GM19395 (cell line): ENCODE measurements around the gene SERPINE1.
A peak's percentile ranks its signal among the peaks of the same experiment; 100 is the strongest.

Experiments used
- ATAC-seq: cut with Tn5 transposase; IDR thresholded peaks from one replicate; pipeline ENCODE4 v1.9.1; 2021; ENCODE audit warnings: mild to moderate bottlenecking, moderate library complexity; ENCODE audit not compliant: unreplicated experiment

SERPINE1 gene

GRCh38 chr7:101151908-101152651 is 25.2 kb downstream of the SERPINE1 start:
- no peak for ATAC-seq

GRCh38 chr7:101153969-101154692 is 27.2 kb downstream of the SERPINE1 start, which contains the start of gene AP1S1:
TSS of gene AP1S1 (plus strand) at chr7:101154476. CDS start at chr7:101154515, 39 bp downstream.
- peak; percentile 78 for ATAC-seq

DNA sequence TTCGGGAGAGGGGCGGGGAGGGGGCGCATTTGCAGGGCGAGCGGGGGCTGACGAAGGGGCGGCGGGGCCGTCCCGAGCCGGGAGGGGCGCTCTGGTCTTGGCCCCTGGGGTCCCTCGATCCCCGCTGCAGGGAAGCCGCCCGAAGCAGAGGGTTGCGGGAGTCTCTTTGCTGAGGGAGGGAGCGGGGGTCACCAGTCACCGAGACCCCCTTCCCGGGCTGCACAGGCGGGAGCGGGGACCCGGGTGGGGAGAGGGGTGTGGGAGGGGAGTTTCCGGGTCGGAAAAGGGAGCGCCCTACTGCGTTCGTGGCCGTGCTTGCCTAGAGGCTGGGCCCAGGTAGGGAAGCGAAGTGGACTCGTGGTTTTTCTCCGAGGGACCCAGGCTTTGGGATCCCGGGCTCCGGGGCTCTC is 27.8 kb downstream of the SERPINE1 start:
- ATAC-seq = no peak

DNA sequence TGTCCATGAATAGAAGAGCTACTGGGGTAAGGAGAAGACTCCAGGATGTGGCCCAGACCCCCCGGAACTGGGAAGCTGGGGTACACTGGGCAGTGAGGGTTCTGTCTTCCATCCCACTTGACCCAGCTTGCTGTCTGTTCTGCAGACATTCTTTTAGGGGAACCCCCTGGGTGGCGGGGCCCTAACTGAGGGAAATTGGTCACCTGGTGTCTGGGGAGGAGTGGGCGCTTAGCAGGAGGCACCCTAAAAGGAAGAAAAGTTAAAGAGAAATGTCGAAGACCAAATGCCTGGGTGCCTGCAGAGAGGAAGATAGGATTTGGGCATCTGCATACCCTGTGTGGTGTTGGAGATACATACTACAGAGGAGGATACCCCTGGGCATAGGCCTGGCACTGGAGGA is 28.4 kb downstream of the SERPINE1 start:
- ATAC-seq = no peak

DNA sequence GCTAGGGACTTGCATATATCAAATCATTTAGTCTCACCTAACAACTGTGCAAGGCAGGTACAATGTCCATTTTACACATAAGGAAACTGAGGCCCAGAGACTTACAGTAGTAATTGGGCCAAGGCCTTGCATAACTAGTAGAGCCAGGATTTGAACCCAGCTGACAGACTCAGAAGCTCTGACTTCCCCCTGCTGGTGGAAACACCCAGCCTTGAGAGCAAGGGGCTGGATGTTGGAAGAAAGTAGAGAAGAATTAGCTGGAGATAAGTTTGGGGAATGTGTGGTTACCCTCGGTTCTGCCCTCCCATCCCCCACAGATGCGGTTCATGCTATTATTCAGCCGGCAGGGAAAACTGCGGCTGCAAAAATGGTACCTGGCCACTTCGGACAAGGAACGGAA is 29.4 kb downstream of the SERPINE1 start:
- no peak for ATAC-seq

DNA sequence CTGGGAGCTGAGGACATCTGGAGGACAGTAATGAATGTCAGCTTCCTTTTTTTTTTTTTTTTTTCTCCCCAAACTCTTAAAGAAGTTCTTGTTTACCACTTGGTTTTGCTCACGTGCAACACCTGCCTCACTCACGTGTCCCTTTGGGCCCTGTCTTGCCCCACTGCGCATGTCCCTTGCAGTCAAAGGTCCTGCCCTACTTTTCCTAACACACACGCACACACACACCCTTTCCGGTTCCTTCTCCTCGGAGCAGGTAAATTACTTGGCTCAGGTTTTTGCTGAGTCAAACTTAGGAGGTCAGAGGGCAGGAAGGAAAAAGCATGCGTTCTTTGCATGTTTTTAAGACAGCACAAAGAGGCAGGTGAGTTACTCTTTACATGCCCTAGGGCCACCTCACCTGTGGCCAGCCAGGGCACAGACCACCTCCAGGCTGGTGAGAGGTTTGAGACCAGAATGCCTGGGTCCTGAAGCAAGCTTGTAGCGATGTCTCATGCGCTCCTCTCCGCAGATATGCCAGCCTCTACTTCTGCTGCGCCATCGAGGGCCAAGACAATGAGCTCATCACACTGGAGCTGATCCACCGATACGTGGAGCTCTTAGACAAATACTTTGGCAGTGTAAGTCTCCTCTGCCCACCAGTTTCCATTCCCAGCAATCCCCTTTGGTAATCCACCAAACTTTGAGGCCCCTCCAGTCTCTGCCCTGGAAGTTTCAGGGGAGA is 30.1 kb downstream of the SERPINE1 start:
- ATAC-seq = no peak

- ATAC-seq = no peak
Measured at GRCh38 chr7:101159696-101160674, 33.1 kb downstream of the SERPINE1 start.

- ATAC-seq = no peak
Measured at GRCh38 chr7:101160910-101161309, 34.0 kb downstream of the SERPINE1 start.

- no peak for ATAC-seq
Measured at GRCh38 chr7:101161692-101162471, 35.0 kb downstream of the SERPINE1 start.

GRCh38 chr7:101162551-101163278 is 35.8 kb downstream of the SERPINE1 start:
- no peak for ATAC-seq

DNA sequence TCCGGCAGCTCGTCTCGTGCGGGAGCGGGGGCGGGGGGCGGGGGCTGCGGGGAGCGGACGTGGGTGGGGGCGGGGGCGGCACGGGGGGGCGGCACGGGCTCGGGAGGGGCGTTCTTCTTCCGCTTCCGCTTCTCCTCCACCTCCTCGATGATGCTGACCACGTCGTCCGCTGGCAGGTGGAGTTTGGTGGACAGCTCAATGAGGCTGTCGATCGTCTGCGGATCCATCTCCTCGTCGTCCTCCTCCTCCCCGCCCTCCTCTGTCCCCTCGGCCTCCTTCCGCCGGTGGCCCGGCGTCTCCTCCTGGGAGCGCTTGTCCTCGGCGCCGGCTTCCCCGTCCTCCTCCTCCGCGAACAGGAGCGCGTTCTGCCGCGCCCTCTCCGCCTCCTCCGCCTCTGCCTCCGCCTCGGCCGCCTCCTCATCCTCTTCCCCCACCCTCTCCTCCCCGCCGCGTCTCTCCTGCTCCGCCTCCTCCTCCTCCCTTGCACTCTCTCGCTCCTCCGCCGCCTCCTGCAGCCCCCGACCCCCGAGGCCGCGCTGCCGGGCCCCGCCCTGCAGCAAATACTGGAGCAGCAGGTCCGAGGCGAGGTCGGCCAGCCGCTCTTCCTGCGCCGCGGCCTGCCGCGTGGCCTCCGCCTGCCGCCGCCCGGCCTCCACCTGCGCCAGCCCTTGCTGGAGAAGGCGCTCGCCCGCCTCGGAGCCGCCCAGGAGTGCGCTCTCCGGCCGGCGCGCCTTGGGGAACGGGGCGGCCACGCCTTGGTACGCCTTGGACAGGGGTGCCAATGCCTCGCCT is 36.6 kb downstream of the SERPINE1 start:
- no peak for ATAC-seq

DNA sequence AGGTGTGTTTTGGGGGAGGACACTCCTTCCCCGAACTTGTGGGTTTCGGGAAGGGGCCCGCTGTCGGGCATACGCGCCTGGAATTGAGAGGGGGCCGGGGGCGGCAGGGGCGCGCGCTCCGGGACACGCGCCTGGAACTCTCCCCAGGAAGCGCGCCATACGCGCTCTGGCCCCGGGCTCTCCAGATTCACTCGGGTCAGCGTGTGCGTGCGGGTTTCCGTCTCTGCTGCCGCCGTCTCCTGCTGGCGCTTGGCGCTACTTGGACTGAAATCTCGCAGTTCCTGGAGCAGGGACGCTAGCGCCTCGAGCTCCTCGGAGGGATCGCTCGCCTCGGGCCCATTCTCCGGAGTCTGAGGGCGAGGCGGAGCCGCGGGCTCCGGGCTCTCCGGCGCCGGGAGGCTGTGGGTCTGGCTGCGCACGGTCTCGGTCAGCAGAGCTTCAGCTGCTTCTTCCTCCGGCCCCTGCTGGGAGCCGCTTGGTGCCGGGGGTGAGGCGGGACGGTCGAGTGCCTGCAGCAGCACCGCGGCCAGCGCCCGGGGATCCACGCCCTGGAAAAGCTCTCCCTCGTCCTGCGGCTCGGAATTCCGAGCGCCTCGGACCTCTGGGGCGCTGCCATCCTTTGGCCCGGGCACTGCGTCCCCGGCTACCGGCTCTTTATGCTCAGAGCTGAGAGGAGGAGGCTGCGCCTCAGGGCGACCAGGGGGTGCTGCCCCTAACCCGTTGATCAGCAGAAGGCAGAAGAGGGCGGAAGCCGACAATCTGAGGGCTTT is 37.4 kb downstream of the SERPINE1 start:
- no peak for ATAC-seq

DNA sequence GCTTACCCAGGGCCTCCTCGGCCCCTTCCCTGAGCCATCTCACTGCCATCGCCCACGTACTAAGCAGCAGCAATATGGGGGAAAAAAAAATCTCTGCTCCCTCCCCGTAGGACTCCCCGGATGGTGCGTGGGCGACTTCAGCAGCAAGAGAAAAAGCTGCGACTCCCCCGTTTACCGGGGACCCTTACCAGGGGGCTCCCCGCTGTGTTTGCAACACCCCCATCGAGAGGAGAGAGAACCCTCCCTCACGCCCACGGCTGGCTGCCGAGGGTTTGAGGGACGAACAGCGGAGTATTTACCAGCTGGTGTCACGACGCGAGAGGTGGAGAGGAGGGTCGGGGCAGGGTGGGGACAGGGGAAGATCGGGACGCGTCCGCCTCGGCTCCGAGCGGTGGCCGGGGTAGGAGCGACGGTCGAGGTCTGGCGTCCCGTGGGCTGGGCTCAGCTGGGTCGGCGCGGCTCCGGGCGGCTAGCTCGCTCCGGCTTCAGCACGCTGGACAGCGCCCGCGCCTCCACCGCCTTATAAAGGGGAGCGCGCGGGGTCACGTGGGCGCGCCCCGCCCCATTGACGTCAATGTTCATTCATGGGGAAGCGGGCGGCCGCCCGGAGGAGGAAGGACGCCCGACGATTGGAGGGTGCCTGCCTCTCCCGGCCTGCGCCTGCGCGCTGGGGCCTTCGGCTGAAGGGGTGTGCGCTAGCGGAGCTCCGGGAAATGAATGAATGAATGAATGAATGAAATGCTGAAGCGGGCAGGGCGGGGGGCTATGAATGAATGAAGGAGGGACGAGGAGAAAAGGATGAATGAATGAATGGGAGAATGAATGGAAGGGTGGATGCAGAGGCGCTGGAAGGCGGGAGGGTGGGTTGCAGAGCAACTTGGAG is 38.4 kb downstream of the SERPINE1 start, which contains the start of gene VGF:
VGF (minus strand) TSS at position 495 of the 883 bp plus-strand sequence. CDS start 726 bp downstream, outside the sequence.
- no peak for ATAC-seq

DNA sequence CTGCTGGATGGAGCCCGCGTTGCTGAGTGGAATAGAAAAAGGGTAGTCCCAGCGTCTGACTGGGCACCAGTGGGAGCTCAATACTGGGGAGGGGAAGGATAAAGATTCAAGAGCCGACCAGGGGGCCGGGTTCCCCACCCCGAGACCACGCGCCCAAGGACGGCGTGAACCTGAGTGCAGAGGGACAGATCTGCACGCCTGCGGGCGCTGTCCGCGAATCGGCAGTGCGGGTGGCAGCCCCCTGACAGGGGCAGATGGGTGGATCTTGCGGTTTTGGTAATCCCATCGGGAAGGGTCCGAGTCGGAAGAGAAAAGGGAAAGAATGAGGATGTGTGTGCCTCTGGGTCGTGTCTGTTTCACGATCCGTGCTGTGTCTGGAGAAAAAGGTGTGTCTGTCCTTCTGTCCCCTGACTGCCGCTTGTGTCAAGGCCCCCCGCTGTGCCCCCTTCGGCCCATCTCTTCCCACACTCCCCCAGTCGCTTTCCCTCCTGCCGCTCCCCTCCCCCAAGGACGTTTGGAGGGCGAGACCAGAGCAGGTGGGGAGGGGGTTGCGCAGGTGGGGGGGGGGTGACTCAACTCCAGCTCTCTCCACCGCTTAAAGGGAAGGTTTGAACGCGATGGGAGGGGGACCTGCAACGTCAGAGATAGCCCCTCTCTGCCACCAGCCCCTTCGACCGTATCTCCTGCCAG is 39.2 kb downstream of the SERPINE1 start:
- ATAC-seq = no peak

DNA sequence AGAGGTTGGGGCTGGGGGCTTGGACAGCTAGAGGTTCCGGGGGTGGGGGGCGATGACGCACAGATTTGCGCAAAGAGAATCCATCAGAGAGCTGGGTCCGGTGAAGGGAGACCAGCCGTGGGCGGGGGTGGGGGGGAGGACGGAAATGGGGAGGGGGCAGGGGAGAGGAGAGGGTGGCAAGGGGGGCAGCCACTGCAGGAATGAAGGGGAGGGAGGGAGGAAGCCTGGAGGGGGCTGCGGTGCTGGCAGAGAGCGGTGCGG is 39.7 kb downstream of the SERPINE1 start:
- no peak for ATAC-seq
